HG03159 (cell line): ENCODE data around the gene MRPL39.

Experiments
- ATAC-seq: cut with Tn5 transposase; IDR thresholded peaks from one replicate; pipeline ENCODE4 v1.9.1; 2021; ENCODE audit warnings: mild to moderate bottlenecking, moderate library complexity; ENCODE audit not compliant: unreplicated experiment

The MRPL39 gene

GRCh38 chr21:25615880-25616279, 8.6 kb upstream of the MRPL39 start:
- no peak for ATAC-seq

GRCh38 chr21:25614441-25614840, 7.2 kb upstream of the MRPL39 start:
- no peak for ATAC-seq

- ATAC-seq: peak; percentile 76
These were observed 910 bp upstream of the MRPL39 start for GRCh38 chr21:25608044-25608737.

- ATAC-seq: no peak
These were observed 17.4 kb downstream of the MRPL39 start for GRCh38 chr21:25589887-25590286.

- ATAC-seq: no peak
These were observed 20.5 kb downstream of the MRPL39 start for GRCh38 chr21:25586791-25587190.

- no peak for ATAC-seq
These were observed 21.0 kb downstream of the MRPL39 start for GRCh38 chr21:25586326-25586725.

GRCh38 chr21:25584833-25585676, 22.2 kb downstream of the MRPL39 start:
- ATAC-seq: no peak

GRCh38 chr21:25583370-25584130, 23.7 kb downstream of the MRPL39 start:
- no peak for ATAC-seq

GRCh38 chr21:25582888-25583287, 24.4 kb downstream of the MRPL39 start:
- no peak for ATAC-seq

- ATAC-seq: no peak
These were observed 25.0 kb downstream of the MRPL39 start for GRCh38 chr21:25582164-25582790.

GRCh38 chr21:25581582-25581981, 25.7 kb downstream of the MRPL39 start:
- no peak for ATAC-seq

GRCh38 chr21:25580912-25581260, 26.4 kb downstream of the MRPL39 start:
- ATAC-seq: no peak

GRCh38 chr21:25579226-25580013, 27.9 kb downstream of the MRPL39 start:
- no peak for ATAC-seq

GRCh38 chr21:25578056-25578961, 29.0 kb downstream of the MRPL39 start:
- ATAC-seq: peak; percentile 27

- ATAC-seq: no peak
These were observed 29.7 kb downstream of the MRPL39 start for GRCh38 chr21:25577424-25578055.

GRCh38 chr21:25573409-25574206, 33.7 kb downstream of the MRPL39 start:
- peak; percentile 20 for ATAC-seq

GRCh38 chr21:25572861-25573310, 34.4 kb downstream of the MRPL39 start:
- ATAC-seq: peak; percentile 43

- no peak for ATAC-seq
These were observed 35.6 kb downstream of the MRPL39 start for GRCh38 chr21:25571726-25572121.
